ENCODE measurements around the gene ERICH2. TPM values are rescaled to one million over a fixed set of nuclear protein-coding genes. Genes with fewer than 3 reads are reported as not detected.
"Not testable (repeated sequence)": the region's sequence is repeated elsewhere in the genome, so short reads cannot be mapped to it uniquely, and the experiment has no call there.

ERICH2 gene
- total RNA-seq, 6 experiments from 2014 or later, result not detected

DNA sequence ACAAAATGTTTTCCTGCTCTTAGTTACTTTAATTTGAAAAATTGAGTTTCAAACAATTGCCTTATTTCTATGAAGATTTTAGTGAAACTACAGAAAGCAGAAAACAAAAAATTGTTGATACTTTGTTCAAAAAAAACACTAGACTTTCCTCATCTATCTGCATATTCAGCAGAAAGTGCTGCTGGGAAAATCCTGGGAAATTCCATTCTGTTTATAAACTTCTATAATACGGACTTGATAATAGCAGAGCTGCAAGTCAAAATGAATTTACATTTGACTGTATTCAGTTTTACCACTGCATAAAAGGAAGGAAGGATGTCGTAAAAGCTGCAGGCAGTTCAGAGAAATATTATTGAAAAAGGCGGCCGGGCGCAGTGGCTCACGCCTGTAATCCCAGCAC, 24.9 kb upstream of the ERICH2 start:
- Mint-ChIP-seq H3K4me1 (ENCODE audit: low read depth) (peaks cover 7% of the 10 kb centered on the region), H3K36me3 (ENCODE audit: low read depth) (no peaks in the 10 kb centered on the region), H3K4me3 (no peak overlapping the region), H3K27ac (no peak overlapping the region), H3K27me3 (ENCODE audit: insufficient read depth) (no peaks in the 10 kb centered on the region; the same call in 1 of the 2 replicates), H3K9me3 (no peaks in the 10 kb centered on the region)
- DNase-seq, result no peak
- TF ChIP-seq, protein P1, sequence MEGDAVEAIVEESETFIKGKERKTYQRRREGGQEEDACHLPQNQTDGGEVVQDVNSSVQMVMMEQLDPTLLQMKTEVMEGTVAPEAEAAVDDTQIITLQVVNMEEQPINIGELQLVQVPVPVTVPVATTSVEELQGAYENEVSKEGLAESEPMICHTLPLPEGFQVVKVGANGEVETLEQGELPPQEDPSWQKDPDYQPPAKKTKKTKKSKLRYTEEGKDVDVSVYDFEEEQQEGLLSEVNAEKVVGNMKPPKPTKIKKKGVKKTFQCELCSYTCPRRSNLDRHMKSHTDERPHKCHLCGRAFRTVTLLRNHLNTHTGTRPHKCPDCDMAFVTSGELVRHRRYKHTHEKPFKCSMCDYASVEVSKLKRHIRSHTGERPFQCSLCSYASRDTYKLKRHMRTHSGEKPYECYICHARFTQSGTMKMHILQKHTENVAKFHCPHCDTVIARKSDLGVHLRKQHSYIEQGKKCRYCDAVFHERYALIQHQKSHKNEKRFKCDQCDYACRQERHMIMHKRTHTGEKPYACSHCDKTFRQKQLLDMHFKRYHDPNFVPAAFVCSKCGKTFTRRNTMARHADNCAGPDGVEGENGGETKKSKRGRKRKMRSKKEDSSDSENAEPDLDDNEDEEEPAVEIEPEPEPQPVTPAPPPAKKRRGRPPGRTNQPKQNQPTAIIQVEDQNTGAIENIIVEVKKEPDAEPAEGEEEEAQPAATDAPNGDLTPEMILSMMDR (IDR thresholded peaks at IDR 0.05), result no peak

DNA sequence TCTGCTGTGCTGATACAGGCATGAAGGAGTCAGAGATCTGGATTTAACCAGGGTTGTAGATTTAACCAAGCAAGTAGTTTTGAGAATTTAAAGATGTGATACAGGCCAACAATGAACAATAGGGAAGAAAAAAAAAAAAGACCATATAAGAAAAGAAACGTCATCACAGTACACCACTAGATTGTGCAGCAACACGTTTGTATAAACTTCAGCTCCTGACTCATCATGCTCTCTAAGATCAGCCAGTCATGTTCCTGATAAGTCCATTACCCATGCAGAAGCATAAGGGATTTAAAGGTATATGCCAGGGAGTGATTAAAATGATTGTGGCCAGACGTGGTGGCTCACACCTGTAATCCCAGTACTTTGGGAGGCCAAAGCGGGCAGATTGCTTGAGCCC, 22.3 kb upstream of the ERICH2 start:
- Mint-ChIP-seq H3K9me3 (no peaks in the 10 kb centered on the region), H3K27ac (no peak overlapping the region), H3K27me3 (ENCODE audit: insufficient read depth) (no peaks in the 10 kb centered on the region; the same call in 1 of the 2 replicates), H3K4me1 (ENCODE audit: low read depth) (peaks cover 7% of the 10 kb centered on the region), H3K4me3 (peak overlapping the region; percentile 24; the same call in 1 of the 2 replicates), H3K36me3 (ENCODE audit: low read depth) (no peaks in the 10 kb centered on the region)
- TF ChIP-seq, protein P1 (IDR thresholded peaks at IDR 0.05), result no peak
- DNase-seq, result peak; percentile 42

DNA sequence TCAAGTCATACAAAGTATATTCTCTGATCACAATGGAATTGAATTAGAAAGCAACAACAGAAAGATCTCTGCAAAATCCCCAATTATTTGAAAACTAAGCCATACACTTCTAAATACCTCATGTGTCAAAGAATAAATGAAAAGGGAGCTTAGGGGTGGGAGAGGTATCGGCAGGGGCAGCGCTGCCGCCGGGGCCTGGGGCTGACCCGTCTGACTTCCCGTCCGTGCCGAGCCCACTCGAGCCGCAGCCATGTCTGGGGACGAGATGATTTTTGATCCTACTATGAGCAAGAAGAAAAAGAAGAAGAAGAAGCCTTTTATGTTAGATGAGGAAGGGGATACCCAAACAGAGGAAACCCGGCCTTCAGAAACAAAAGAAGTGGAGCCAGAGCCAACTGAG, 18.6 kb upstream of the ERICH2 start:
- H3K27me3 Mint-ChIP-seq (ENCODE audit: insufficient read depth); H3K9me3 Mint-ChIP-seq; DNase-seq; H3K4me1 Mint-ChIP-seq (ENCODE audit: low read depth); H3K27ac Mint-ChIP-seq; H3K36me3 Mint-ChIP-seq (ENCODE audit: low read depth); H3K4me3 Mint-ChIP-seq: not testable (repeated sequence)

DNA sequence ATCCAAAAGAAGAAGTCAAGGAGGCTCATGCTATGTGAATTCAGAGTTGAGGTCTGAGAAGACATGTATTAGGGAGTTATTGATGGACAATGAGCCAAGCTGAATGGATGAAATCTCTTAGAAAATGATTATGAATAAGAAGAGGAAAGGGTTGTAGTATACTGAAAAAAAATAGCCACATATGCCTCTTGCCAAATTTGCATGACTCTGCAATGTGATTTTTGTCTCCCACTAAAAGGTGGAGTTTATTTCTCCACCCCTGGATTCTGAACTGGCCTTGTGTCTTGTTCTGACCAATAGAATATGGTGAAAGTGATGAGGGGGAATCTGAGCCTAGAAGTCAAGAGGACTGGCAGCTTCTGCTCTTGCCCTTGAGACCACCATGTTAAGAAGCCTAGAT, 8.6 kb upstream of the ERICH2 start:
- no peaks in the 10 kb centered on the region for H3K4me1 Mint-ChIP-seq (ENCODE audit: low read depth)
- DNase-seq, result no peak
- no peak overlapping the region for H3K27ac Mint-ChIP-seq
- H3K27me3 Mint-ChIP-seq (ENCODE audit: insufficient read depth), result no peaks in the 10 kb centered on the region; the same call in 1 of the 2 replicates
- TF ChIP-seq, protein P1 (IDR thresholded peaks at IDR 0.05), result no peak
- no peaks in the 10 kb centered on the region for H3K9me3 Mint-ChIP-seq
- no peak overlapping the region for H3K4me3 Mint-ChIP-seq
- H3K36me3 Mint-ChIP-seq (ENCODE audit: low read depth), result no peaks in the 10 kb centered on the region

DNA sequence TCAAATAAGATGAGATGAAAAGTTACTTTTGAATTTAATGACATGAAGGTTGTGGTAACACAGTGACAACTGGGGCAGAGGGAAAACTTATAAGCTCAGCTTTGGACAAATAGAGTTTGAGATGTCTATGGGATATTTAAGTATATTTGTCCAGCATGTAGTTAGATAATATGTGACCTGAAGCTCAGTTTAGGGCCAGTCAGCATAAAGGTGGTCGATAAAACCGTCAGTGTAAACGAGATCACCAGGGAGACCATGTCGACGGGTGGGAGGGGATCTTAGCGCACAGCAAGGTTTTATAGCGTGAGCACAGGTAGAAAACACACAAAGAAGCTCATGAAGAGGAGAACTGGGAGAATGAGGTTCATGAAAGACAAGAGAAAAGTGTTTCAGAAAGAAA, 7.4 kb upstream of the ERICH2 start:
- Mint-ChIP-seq H3K9me3 (no peaks in the 10 kb centered on the region), H3K27me3 (ENCODE audit: insufficient read depth) (no peaks in the 10 kb centered on the region; the same call in 1 of the 2 replicates), H3K27ac (no peak overlapping the region), H3K4me3 (no peak overlapping the region), H3K4me1 (ENCODE audit: low read depth) (no peaks in the 10 kb centered on the region), H3K36me3 (ENCODE audit: low read depth) (no peaks in the 10 kb centered on the region)
- no peak for DNase-seq
- TF ChIP-seq, protein P1 (IDR thresholded peaks at IDR 0.05), result no peak

DNA sequence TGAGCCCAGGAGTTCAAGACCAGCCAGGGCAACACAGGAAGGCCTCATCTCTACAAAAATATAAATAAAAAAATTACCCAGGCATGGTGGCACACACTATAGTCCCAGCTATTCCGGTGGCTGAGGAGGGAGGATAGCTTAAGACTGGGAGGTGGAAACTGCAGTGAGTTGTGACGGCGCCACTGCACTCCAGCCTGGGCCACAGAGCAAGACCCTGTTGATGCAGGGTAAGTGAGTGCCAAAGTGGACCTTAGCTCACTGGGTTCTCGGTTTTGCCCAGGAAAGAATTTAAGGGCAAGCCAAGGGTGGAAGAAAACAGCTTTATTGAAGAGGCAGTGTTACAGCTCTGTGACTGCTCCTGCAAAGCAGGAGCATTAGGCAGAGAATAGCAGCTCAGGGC, 6.9 kb upstream of the ERICH2 start:
- Mint-ChIP-seq H3K36me3 (ENCODE audit: low read depth) (no peaks in the 10 kb centered on the region), H3K4me3 (no peak overlapping the region), H3K4me1 (ENCODE audit: low read depth) (no peaks in the 10 kb centered on the region), H3K9me3 (no peaks in the 10 kb centered on the region), H3K27ac (no peak overlapping the region), H3K27me3 (ENCODE audit: insufficient read depth) (no peaks in the 10 kb centered on the region; the same call in 1 of the 2 replicates)
- TF ChIP-seq, protein P1 (IDR thresholded peaks at IDR 0.05), result no peak
- no peak for DNase-seq
